Gastroesophageal sphincter (tissue), 4 donors: ENCODE data around the gene SLC30A4. TPM values are rescaled to one million over a fixed set of nuclear protein-coding genes. Genes with fewer than 3 reads are reported as not detected.
A peak's percentile ranks its signal among the peaks of the same experiment; 100 is the strongest.
"Not testable (repeated sequence)": the region's sequence is repeated elsewhere in the genome, so short reads cannot be mapped to it uniquely, and the experiment has no call there.

Source experiments
- ATAC-seq: fragments of 150-250 bp; one replicate; pipeline ENCODE4 v1.9.1; 2016; ENCODE audit warnings: mild to moderate bottlenecking, moderate library complexity
- H3K27ac ChIP-seq, 4 donors: fragments of 200-600 bp; sonication (generic) in 3 of 4; 1 replicate in 3 of 4; 2 replicates in 1 of 4; pipeline ENCODE4 v1.5.1; 2016 to 2019
- H3K27me3 ChIP-seq: fragments of 200-600 bp; sonication (generic); one replicate; pipeline ENCODE4 v1.5.1; 2019
- H3K36me3 ChIP-seq, 2 donors: fragments of 200-600 bp; sonication (generic); one replicate each; pipeline ENCODE4 v1.5.1; 2019; ENCODE audit warnings: control low read depth in 1 of 2
- H3K4me1 ChIP-seq, 3 donors: fragments of 200-600 bp; sonication (generic); 1 replicate in 2 of 3; 2 replicates in 1 of 3; pipeline ENCODE4 v1.5.1; 2016 to 2019; ENCODE audit warnings: control low read depth in 2 of 3
- H3K4me3 ChIP-seq, 2 donors: fragments of 200-600 bp; sonication (generic); one replicate each; pipeline ENCODE4 v1.5.1; 2019; ENCODE audit warnings: mild to moderate bottlenecking in 1 of 2, moderate library complexity in 1 of 2
- H3K9me3 ChIP-seq, 3 donors: fragments of 200-600 bp; sonication (generic); one replicate each; pipeline ENCODE4 v1.5.1; 2017 to 2019; ENCODE audit warnings: control low read depth in 2 of 3
- EP300 ChIP-seq: sonication (generic); formaldehyde crosslinking; IDR thresholded peaks from one replicate; pipeline ENCODE4 v1.6.1; 2017; ENCODE audit warnings: antibody characterized with exemption, mild to moderate bottlenecking
- POLR2A ChIP-seq, 2 donors: fragments of 450-650 bp; IDR thresholded peaks; one replicate each; pipeline ENCODE4 v1.6.1; 2017; ENCODE audit warnings: antibody characterized with exemption in 2 of 2, mild to moderate bottlenecking in 2 of 2, moderate library complexity in 1 of 2
- POLR2AphosphoS5 ChIP-seq: sonication (generic); formaldehyde crosslinking; IDR thresholded peaks from one replicate; pipeline ENCODE4 v1.6.1; 2017; ENCODE audit warnings: antibody characterized with exemption
- WGBS, 2 donors: methylation state at CpG; one replicate each; pipeline ENCODE4 v1.1.5; 2018; ENCODE audit warnings: low coverage in 1 of 2; 5-methylcytosine and 5-hydroxymethylcytosine counted together
- total RNA-seq, 4 donors: library from RNA; depleted of rRNA; stranded (reverse); fragments of >200 nt; gene quantifications; one replicate each; pipeline ENCODE4 v1.1.0, GENCODE V29; 2016
- TF ChIP-seq, protein P1 (sequence below), 4 experiments: fragments of 200-600 bp in 2 of 4; fragments of 450-650 bp in 2 of 4; sonication (generic) in 1 of 4; IDR thresholded peaks; one replicate each; pipeline ENCODE4 v1.5.1; 2017 to 2019; ENCODE audit warnings: antibody characterized with exemption in 4 of 4, mild to moderate bottlenecking in 2 of 4, moderate library complexity in 2 of 4

The SLC30A4 gene
- total RNA-seq, 4 donors from 2014 or later, result 9.7 to 14.6 (median 12.2) TPM

DNA sequence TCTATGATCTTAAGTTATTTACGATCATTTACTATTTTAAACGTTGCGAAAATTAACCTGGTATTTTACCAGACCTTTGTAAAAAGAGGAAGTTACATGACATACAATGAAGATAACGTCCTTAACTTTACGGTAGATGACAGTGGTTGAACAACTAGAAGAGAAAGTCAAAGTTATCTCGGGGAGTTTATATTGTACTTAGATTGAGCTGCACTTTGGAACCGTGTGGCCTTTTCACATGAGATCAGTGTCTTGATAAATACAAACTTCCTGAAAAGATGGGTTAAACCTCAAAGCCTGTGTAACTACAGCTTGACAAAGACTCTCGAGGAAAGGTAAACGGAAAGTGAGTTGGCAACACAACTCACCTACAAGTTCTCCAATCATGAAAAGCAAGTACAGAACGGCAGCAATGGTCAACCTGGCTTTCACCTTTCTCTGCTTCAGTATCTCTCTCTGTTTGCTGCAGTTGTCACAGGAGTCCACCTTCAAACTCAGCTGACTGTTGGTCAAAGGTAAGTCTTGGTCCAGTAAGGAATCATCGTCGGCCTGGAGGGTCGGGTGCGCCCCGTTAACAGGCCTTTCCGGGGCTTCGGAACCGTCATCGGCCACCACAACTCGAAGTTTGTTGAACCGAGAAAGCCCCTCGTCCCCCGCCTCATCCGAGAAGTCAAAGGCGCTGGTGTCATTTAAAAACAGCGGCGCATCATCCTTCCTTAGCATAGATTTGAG, 793 bp downstream of the SLC30A4 start:
- Histone ChIP-seq H3K27me3 (no peaks in the 10 kb centered on the region), H3K9me3 (no peaks in the 10 kb centered on the region), H3K4me1 (peaks cover 2 to 51% (median 7%) of the 10 kb centered on the region in 3 donors), H3K27ac (peak overlapping the region; percentile 88 to 96 (median 94)), H3K36me3 (peaks cover 0 to 5% of the 10 kb centered on the region in 2 donors), H3K4me3 (peak overlapping the region; percentile 89 to 92)
- no peak for ATAC-seq
- 9 to 14% methylated on average over 7 to 10 of the region's 27 CpGs for WGBS, 2 donors
- TF ChIP-seq EP300 (no peak), POLR2AphosphoS5 (no peak), POLR2A (IDR thresholded peaks at IDR 0.05) (no peak)
- TF ChIP-seq, protein P1, sequence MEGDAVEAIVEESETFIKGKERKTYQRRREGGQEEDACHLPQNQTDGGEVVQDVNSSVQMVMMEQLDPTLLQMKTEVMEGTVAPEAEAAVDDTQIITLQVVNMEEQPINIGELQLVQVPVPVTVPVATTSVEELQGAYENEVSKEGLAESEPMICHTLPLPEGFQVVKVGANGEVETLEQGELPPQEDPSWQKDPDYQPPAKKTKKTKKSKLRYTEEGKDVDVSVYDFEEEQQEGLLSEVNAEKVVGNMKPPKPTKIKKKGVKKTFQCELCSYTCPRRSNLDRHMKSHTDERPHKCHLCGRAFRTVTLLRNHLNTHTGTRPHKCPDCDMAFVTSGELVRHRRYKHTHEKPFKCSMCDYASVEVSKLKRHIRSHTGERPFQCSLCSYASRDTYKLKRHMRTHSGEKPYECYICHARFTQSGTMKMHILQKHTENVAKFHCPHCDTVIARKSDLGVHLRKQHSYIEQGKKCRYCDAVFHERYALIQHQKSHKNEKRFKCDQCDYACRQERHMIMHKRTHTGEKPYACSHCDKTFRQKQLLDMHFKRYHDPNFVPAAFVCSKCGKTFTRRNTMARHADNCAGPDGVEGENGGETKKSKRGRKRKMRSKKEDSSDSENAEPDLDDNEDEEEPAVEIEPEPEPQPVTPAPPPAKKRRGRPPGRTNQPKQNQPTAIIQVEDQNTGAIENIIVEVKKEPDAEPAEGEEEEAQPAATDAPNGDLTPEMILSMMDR (IDR thresholded peaks at IDR 0.05), result no peak

- 42 to 65% methylated on average over 3 to 4 of the region's 4 CpGs for WGBS, 2 donors
These were observed 11.7 kb downstream of the SLC30A4 start for GRCh38 chr15:45510758-45511280.

GRCh38 chr15:45507143-45507542, 15.4 kb downstream of the SLC30A4 start:
- 98 to 100% methylated on average over 3 to 6 of the region's 6 CpGs for WGBS, 2 donors
- H3K9me3 ChIP-seq, H3K4me3 ChIP-seq, H3K27me3 ChIP-seq, H3K4me1 ChIP-seq, ATAC-seq, H3K27ac ChIP-seq: not testable (repeated sequence)
- H3K36me3 ChIP-seq, result peaks cover 0 to 80% of the 10 kb centered on the region in 2 donors

More at GRCh38 chr15:45510758-45511280, 11.7 kb downstream of the SLC30A4 start:
- H3K27me3 ChIP-seq, result no peaks in the 10 kb centered on the region
- no peak for ATAC-seq
- H3K36me3 ChIP-seq, result peaks cover 0 to 74% of the 10 kb centered on the region in 2 donors
- TF ChIP-seq POLR2AphosphoS5 (no peak), POLR2A (IDR thresholded peaks at IDR 0.05) (no peak), EP300 (no peak)
- TF ChIP-seq, protein P1 (IDR thresholded peaks at IDR 0.05), result no peak
- no peak overlapping the region for H3K4me3 ChIP-seq
- H3K4me1 ChIP-seq, result peaks cover 0 to 8% (median 0%) of the 10 kb centered on the region in 3 donors
- no peaks in the 10 kb centered on the region for H3K9me3 ChIP-seq
- H3K27ac ChIP-seq, result no peak overlapping the region

DNA sequence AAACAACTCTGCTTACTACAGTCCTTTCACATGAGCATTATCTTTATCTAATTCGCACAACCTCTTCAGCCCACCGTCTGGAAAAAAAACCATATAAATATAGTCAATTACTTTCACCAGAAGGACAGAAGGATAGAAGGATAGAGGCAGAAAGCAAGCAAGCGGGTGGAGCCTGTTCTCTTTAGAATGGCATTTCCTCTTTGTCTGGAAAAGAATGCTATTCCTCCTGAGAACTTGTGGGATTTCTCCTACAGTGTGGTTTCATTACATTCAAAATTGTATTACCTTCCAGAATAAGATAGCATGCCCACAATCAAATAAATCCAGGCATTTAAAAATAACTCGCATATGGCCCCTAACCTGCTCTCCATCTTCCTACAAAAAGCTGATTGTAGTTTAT, 23.1 kb downstream of the SLC30A4 start:
- Histone ChIP-seq H3K9me3 (no peaks in the 10 kb centered on the region), H3K27me3 (no peaks in the 10 kb centered on the region), H3K27ac (no peak overlapping the region), H3K36me3 (peaks cover 0 to 16% of the 10 kb centered on the region in 2 donors), H3K4me1 (no peaks in the 10 kb centered on the region), H3K4me3 (no peak overlapping the region)
- TF ChIP-seq, protein P1 (IDR thresholded peaks at IDR 0.05), result no peak
- TF ChIP-seq POLR2A (IDR thresholded peaks at IDR 0.05) (no peak), EP300 (no peak), POLR2AphosphoS5 (no peak)
- WGBS, 2 donors, result 81 to 100% methylated on average over 1 to 4 of the region's 4 CpGs
- no peak for ATAC-seq

GRCh38 chr15:45498701-45499100, 23.9 kb downstream of the SLC30A4 start:
- Histone ChIP-seq H3K4me1 (no peaks in the 10 kb centered on the region), H3K27me3 (no peaks in the 10 kb centered on the region), H3K27ac (no peak overlapping the region), H3K36me3 (peaks cover 0 to 15% of the 10 kb centered on the region in 2 donors), H3K9me3 (no peaks in the 10 kb centered on the region), H3K4me3 (no peak overlapping the region)
- no peak for ATAC-seq
- TF ChIP-seq EP300 (no peak), POLR2AphosphoS5 (no peak), POLR2A (IDR thresholded peaks at IDR 0.05) (no peak)
- TF ChIP-seq, protein P1 (IDR thresholded peaks at IDR 0.05), result no peak
- whole genome bisulfite sequencing, 2 donors, result 80% methylated on average over 1 of the region's 1 CpG; no CpG with 5 or more reads in 1 of the 2 donors
